ENCODE measurements around the gene CDK11A. TPM values are rescaled to one million over a fixed set of nuclear protein-coding genes. Genes with fewer than 3 reads are reported as not detected.
"Not testable (repeated sequence)": the region's sequence is repeated elsewhere in the genome, so short reads cannot be mapped to it uniquely, and the experiment has no call there.

The CDK11A gene
- total RNA-seq = 10 to 100 TPM; 18.2 to 46.9 (median 31.4) TPM

- peak within 1 kb of the TSS; percentile 62 to 78 (median 66) for H3K4me3 ChIP-seq
- H3K36me3 ChIP-seq = peaks cover 0 to 24% (median 20%) of the 10 kb centered on the region in 4 donors
- DNase-seq (ENCODE audit: extremely low spot score) = peak; percentile 99
- intact Hi-C loops (cut with DNase I); H3K9me3 ChIP-seq; H3K27me3 ChIP-seq: not testable (repeated sequence)
- peaks cover 0 to 12% (median 3%) of the 10 kb centered on the region in 4 donors for H3K4me1 ChIP-seq
- under 1% methylated on average over 20 of the region's 78 CpGs for WGBS
- H3K27ac ChIP-seq (replicated peaks in 1 of 4) = peak within 1 kb of the TSS; percentile 84 to 92 (median 89)
- TF ChIP-seq CTCF (IDR thresholded peaks at IDR 0.05) = peak; percentile 28 to 50 (median 30)
- TF ChIP-seq POLR2A (IDR thresholded peaks at IDR 0.05; ENCODE audit: low read depth) = peak; percentile 51
- peak; percentile 92 to 94 for TF ChIP-seq POLR2AphosphoS5 (IDR thresholded peaks at IDR 0.05)
These were observed at the start of gene CDK11A for GRCh38 chr1:1724035-1724864. CDK11A (minus strand) TSS chr1:1724357; CDS start chr1:1722818, 1,539 bp downstream.

GRCh38 chr1:1773874-1774273, 49.7 kb upstream of the CDK11A start:
- no peaks in the 10 kb centered on the region for H3K27me3 ChIP-seq
- no peak for DNase-seq (ENCODE audit: extremely low spot score)
- H3K9me3 ChIP-seq = peaks cover 0 to 17% (median 0%) of the 10 kb centered on the region in 4 donors
- WGBS = 97% methylated on average over 4 of the region's 4 CpGs
- no peak overlapping the region for H3K4me3 ChIP-seq
- TF ChIP-seq CTCF (IDR thresholded peaks at IDR 0.05) (no peak), POLR2AphosphoS5 (IDR thresholded peaks at IDR 0.05) (no peak), POLR2A (IDR thresholded peaks at IDR 0.05; ENCODE audit: low read depth) (no peak), EP300 (IDR thresholded peaks at IDR 0.05) (no peak)
- H3K4me1 ChIP-seq = peaks cover 25 to 50% (median 41%) of the 10 kb centered on the region in 4 donors
- H3K36me3 ChIP-seq = peaks cover 20 to 26% (median 23%) of the 10 kb centered on the region in 4 donors
- intact Hi-C loops (cut with DNase I) = no loop called here
- H3K27ac ChIP-seq (replicated peaks in 1 of 4) = no peak overlapping the region

GRCh38 chr1:1771096-1771495, 46.9 kb upstream of the CDK11A start:
- no peak overlapping the region for H3K4me3 ChIP-seq
- no peaks in the 10 kb centered on the region for H3K27me3 ChIP-seq
- 96% methylated on average over 3 of the region's 3 CpGs for WGBS
- H3K4me1 ChIP-seq = peaks cover 10 to 26% (median 19%) of the 10 kb centered on the region in 4 donors
- intact Hi-C loops (cut with DNase I) = no loop called here
- peaks cover 22 to 43% (median 34%) of the 10 kb centered on the region in 4 donors for H3K36me3 ChIP-seq
- TF ChIP-seq CTCF (IDR thresholded peaks at IDR 0.05) (no peak), POLR2A (IDR thresholded peaks at IDR 0.05; ENCODE audit: low read depth) (no peak), EP300 (IDR thresholded peaks at IDR 0.05) (no peak), POLR2AphosphoS5 (IDR thresholded peaks at IDR 0.05) (no peak)
- no peak overlapping the region for H3K27ac ChIP-seq (replicated peaks in 1 of 4)
- H3K9me3 ChIP-seq = peaks cover 0 to 17% (median 0%) of the 10 kb centered on the region in 4 donors
- DNase-seq (ENCODE audit: extremely low spot score) = no peak

- Histone ChIP-seq H3K4me3 (no peak overlapping the region), H3K36me3 (peaks cover 23 to 47% (median 36%) of the 10 kb centered on the region in 4 donors), H3K27ac (replicated peaks in 1 of 4) (no peak overlapping the region), H3K27me3 (no peaks in the 10 kb centered on the region), H3K9me3 (peaks cover 0 to 17% (median 0%) of the 10 kb centered on the region in 4 donors), H3K4me1 (peaks cover 0 to 16% (median 9%) of the 10 kb centered on the region in 4 donors)
- over 99% methylated on average over 3 of the region's 3 CpGs for WGBS
- DNase-seq (ENCODE audit: extremely low spot score) = no peak
- TF ChIP-seq CTCF (IDR thresholded peaks at IDR 0.05) = no peak
- TF ChIP-seq POLR2A (IDR thresholded peaks at IDR 0.05; ENCODE audit: low read depth) = no peak
- intact Hi-C loops (cut with DNase I) = no loop called here
These were observed 45.9 kb upstream of the CDK11A start for GRCh38 chr1:1770102-1770501.

Data from esophagus muscularis mucosa (tissue), 4 donors.